ENCODE results near the gene FRRS1L.

DNA sequence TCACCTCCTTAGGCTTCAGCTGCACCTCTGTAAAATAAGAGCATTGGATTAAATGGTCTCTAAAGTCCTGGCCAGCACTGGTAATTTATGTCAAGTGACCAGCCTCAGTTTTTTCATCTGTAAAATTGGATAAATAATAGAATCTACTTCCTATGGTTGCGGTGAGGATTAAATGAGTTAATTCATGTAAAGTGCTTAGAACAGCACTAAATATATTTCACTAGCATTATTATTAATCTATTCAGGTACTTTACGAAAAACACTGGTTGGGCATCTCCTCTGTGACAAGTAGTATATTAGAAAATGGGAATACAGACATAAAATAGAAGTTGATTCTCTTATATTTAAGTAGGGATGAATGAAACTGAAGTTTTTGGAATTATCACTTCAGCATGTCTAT, 33.5 kb downstream of the FRRS1L start:
- TF ChIP-seq, protein P1, sequence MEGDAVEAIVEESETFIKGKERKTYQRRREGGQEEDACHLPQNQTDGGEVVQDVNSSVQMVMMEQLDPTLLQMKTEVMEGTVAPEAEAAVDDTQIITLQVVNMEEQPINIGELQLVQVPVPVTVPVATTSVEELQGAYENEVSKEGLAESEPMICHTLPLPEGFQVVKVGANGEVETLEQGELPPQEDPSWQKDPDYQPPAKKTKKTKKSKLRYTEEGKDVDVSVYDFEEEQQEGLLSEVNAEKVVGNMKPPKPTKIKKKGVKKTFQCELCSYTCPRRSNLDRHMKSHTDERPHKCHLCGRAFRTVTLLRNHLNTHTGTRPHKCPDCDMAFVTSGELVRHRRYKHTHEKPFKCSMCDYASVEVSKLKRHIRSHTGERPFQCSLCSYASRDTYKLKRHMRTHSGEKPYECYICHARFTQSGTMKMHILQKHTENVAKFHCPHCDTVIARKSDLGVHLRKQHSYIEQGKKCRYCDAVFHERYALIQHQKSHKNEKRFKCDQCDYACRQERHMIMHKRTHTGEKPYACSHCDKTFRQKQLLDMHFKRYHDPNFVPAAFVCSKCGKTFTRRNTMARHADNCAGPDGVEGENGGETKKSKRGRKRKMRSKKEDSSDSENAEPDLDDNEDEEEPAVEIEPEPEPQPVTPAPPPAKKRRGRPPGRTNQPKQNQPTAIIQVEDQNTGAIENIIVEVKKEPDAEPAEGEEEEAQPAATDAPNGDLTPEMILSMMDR (IDR thresholded peaks at IDR 0.05): no peak
- no peak for TF ChIP-seq POLR2A (IDR thresholded peaks at IDR 0.05)
